RPMI8226 (cell line): Measurements from ENCODE around the gene LRRK2.
"Not testable (repeated sequence)": the region's sequence is repeated elsewhere in the genome, so short reads cannot be mapped to it uniquely, and the experiment has no call there.

Source experiments
- DNase-seq: peaks from one replicate; pipeline ENCODE4 v3.0.0-alpha.2; 2015

LRRK2 gene

DNA sequence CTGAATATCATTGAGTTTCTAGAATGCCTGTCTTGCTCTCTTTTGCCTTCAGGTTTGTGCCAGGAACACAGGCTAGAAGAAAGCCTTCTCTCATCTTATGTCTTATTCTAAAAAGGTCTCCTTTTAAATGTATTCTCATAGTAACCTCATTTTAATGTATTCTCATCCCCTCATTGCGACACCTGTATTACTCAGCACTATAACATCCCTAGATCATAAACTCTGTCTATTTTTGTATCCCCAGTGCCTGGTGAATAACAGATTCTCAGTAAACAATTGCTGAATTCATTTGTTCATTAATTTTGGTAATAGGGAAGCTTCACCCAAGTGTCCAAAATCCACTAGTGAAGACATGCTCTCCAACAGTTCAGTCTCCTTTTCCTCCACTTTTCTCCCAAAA is 8.8 kb upstream of the LRRK2 start:
- no peak for DNase-seq

DNA sequence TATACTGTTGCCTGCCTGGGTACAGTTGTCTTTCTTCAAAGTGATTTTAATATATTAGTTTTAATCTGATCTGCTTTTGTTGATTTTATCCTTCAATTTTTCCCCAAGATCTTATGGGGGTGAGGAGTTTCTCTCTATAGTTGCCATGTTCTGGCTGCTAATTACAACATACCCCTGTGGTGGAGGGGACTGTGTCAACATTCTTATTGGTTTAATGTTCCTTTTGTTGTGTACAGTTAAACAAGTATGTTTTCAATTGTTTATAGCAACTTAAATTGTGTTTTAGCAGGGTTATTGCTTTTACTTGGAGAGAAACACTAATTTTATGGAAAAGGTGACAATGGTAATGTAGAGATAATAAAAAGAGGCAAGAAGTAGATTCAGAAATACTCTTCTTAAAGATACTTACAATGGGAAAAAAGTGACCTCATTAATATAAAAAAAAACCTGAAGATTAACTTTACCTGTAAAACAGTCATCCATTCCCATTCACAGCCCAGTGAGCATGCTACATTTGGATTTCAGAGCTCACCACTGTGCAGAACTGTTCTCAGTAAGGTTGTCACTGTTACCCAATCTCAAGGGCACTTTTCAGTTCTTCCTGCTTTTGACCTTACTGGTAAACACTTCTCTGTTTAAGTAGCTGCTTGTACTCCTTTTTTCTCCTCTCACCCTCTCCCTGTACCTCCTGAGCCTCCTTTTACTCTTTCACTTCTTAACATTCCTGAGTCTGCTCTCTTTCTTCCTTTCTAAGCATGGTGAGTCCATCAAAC is 8.1 kb upstream of the LRRK2 start:
- DNase-seq = no peak

DNA sequence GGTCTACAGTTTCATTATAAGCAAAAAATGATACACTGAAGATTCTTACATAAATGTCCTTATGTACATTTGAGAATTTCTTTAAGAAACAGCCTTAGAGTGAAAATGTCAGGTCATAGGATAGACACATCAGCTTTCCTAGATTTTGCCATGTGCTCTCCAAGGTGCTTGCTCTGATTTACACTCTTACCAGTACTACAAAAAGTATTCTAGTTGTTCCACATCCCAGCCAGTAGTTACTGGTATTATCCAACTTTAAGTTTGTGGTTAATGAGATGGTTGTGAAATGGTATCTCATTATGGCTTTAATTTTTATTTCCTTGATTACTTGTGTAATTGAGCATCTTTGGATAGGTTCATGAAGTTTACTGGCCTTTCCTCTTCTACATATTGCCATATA is 5.0 kb upstream of the LRRK2 start:
- DNase-seq = no peak

DNA sequence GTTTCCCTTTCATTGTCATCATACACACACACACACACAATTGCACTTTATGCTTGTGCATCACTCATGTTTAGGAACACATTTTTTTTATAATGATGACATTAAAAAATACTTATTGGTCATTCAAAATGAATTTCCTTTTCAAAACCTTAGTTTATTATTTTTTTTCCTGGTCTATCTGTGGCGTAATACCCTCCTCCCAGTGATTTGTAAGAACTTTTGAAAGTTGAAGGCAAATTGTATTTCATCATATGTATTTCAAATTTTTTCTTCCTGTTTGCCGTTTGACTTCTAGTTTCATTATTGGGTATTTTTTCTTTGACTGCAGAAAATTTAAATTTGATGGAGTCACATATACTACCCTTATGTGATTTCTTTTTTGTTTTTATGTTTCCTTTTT is 2.5 kb upstream of the LRRK2 start:
- DNase-seq = no peak

DNA sequence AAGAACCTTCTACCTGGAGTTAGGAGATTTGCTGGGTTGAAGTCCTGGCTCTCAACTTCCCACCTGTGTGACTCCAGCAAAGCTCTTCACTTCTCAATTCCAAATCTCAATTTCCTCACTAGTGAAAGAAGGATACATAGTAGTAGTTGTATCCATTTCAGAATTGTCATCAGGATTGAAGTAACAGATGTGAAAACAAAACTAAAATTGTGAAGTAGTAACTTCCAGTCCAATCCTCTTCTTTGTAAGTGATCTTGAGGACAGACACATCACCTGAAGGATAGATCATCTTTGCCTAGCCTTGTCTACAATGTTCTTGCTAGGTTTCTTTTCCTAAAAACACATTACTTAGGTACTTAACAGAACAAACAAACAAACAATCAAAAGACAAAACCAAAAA is 1.2 kb upstream of the LRRK2 start:
- no peak for DNase-seq

DNA sequence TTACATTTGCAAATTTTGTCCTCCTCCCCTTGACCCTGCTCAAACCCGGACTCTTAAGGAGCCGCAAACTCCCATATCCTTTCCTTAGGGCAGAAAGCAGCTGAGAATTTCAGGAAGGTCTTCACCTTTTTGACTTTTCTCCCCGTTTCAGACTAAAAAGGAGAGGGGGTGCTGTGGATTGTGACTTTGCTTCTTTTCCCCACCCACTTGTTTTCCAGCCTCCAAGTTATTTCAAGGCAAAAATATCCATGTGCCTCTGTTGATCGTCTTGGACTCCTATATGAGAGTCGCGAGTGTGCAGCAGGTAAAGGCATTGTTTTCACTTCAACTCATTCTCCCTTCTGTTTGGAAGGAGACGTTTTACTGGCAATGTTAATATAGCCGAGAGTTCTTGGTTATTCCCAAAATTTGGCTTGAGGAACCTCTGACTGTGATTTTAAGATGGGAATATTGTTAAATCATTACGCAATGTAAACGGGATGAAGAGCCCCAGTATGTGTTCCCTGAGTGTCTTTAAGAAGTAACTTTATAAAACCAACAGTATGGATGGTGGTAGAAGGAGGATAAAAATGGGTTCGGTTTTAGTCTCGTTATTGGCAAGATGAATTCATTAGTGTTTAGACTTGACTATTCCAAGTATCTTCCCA is 663 bp downstream of the LRRK2 start:
- no peak for DNase-seq

DNA sequence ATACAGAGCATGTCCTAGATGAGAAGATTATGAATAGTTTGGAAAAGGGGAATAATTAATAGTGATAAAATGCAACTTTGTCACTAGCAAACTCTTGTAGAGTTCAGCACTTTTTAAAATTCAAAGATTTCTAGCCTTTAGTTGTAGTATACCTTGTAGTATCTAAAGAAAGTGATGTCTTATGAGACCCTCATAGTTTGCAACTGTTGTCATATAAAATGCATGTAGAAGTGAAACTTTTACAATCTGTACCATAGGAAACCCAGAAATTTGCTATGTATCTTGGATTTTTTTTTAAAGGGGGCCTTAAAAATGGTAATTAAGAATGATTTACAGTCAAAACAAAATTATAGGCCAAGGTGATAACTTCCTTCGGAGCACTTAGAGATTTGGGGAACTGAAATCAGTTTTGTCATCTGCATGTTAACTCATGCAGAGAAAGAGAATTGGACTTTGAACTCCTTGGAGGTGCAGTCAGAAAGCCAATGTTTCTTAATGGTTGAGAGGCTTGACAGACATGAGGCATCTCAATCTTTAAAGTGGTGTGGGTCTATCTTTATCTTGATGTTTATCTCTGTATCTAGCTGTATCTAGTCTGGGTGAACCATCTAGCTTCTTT is 1.3 kb downstream of the LRRK2 start:
- peak; percentile 7 for DNase-seq

DNA sequence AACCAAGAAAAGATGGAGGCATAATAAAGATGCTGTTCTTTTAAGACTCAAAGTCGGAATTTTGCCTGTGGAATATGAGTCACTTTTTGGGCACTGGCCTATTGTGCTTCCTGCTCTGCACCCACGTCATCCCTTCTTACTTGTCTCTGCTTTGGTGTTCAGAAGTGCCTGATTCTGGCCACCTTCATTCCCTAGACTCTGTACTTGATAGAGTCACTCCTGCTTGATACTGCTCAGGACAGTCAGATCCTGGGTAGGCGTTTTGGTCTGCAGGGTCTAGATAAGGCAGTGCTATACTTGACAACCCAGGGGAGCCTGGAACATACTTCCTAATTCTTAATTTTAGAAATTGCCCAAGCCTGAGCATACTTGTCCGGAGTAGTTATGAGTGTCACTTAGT is 1.9 kb downstream of the LRRK2 start:
- DNase-seq = no peak

DNA sequence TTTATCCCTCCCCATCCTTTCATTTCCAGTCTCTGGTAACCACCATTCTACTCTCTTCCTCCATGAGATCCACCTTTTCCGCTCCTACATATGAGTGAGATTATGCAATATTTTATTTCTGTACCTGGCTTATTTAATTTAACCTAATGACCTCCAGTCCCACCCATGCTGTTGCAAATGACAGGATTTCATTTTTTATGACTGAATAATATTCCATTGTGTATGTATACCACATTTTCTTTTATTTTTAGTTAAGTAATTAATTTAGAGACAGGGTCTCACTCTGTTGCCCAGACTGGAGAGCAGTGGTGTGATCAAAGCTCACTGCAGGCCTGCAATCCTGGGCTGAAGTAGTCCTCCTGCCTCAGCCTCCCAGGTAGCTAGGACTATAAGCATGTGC is 2.6 kb downstream of the LRRK2 start:
- DNase-seq = no peak

DNA sequence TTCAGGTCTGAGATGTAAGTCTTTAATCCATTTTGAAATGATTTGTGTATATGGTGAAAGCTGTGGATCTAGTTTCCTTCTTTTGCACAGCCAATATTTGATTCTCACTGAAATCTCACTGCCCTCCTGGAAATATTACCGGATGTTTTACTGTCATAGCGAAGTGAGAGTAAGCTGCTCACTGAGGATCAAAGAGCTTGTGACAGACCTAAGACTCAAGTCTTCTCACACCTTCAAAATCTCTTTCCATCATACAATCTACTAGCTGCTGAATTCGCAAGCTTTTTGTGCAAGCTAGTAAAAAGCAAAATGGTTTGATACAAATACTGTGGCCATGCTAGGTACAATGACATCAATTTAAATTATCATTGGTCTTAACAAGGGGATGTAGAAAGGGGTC is 3.9 kb downstream of the LRRK2 start:
- no peak for DNase-seq

DNA sequence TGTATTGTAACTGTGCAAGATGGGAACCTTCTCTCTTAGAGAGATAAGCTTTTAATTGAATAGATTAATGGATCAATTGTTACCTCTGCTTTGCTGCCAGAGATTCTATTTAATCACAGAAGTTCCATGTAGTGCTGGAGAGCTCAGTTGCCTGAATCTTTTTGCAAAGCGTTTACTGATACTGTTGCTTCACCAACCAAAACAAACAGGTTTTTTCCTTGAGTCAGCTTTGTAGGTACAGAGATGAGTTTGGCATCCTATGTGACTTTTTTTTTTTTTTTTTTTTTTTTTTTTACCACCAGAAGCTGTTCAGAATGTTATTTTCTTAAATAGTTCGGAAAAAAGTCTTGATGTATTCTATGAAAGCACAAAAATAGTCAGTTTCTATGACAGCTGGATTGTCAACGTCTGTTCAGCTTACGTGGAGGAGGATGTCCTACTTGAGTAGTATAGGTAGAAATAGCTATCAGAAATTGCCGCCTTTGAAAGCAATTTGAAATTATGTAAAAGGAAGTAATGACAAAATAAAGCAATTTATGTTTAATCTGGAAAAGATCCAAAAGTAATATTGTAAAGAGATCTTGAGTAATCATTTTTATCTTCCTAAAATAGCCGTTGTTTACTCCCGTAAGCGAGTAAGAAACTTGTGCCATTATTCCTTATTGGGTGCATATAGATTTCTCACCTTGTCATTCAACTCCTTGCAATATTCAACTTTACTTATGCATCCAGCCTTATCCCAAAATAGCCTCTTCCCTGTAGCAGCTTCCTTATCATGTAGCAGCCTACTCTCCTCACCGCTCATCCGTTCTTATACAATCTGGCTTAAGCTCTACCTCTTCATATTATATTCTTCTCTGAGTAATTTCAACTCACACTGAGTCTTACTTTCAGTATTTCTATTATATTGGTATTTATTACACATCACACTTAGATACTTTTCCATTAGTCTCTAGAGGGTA is 5.2 kb downstream of the LRRK2 start:
- no peak for DNase-seq

DNA sequence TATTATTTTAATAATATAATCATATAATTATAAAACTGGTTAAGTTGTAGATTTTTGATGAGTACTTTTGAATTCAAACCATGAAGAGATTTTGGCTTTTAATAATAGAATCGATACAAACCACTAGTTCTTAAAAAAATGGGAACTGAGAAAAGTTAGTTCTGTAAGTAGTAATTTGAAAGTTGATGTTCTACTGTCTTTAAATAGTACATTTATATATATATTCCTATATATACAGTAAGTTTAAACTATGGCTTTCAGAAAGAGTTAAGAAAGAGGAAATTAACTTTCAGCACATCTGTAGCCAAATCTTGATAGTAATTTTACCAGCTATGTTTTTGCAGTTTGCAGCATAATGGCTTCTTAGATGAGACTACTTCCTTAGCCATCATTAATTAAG is 7.8 kb downstream of the LRRK2 start:
- DNase-seq = no peak

DNA sequence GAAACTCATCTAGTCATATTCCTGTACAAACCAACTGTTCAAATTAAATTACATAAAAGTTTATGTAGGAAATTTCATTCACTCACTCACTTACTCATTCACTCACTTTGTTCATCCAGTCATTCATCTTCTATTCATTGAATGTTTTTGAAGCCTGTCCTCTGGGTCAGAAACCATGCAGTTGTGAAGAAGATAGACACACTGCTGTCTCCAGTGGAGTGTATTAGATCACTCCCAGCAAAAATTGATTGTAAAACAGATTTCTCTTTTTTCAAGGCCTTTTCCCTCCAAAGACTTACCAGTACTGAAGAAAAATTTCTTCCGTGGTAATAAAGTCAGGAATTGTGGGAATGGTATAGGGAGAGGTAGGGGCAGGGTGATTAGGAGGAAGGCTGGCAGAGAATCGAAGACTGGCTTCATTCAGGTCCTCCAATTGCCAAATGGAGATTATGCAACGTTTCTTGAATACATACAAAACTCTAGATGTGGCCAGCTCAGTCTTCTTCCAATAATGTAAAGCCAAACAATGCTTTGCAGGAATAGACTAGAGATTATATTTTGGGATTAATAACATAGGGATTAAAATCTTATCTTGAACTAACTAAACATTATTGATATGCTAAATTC is 9.1 kb downstream of the LRRK2 start:
- no peak for DNase-seq

DNA sequence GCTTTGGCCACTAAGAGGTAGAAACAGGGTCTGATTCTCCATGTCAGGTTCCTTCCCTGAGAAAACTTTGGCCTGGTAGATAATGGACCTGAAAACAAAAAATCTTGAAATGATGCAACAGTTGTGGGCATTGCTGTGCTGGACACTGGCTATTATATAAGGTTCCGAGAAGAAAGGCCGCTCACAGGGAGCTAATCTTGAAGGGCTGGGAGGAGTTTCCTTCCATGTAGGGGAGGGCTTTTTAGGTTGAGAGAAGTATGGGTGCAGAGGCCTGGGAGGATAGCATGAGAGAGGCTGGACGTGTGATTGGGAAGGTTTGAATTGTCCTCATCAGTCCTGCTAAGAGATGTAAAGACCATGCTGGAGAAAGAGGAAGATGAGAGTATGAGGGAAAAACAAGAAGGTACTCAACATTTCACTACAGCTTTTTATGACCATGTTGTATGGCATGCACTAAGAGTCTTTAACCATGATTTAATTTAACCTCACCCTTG is 11.6 kb downstream of the LRRK2 start:
- no peak for DNase-seq

DNA sequence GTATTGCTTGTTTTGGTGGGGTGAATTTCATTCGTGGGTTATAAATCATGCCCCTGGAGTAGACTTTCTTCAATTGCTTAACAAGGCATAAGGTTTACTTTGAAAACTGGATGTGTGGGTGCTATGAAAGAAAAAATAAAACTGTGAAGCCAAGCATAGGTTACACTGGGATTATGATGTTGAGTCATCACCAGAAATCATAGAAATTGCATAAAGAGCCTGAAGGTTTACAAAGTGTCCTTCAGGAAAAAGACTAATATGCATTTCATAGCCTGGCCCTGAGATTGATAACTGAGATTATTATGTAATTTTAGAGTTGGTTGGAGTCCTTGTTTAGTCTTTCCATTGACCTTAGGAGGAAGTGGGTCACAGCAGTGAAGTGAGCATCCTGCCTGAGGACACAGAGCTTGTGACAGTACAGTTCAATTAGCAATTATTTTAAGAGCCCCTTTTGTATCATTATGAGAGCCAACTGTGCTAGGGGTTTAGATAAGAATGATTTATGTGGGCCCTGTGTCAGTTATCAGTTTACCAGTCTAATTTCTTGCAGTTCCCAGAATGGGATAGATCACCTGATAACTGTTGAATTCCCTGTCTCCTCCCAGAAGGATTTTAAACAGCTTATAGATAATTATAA is 13.6 kb downstream of the LRRK2 start:
- no peak for DNase-seq

DNA sequence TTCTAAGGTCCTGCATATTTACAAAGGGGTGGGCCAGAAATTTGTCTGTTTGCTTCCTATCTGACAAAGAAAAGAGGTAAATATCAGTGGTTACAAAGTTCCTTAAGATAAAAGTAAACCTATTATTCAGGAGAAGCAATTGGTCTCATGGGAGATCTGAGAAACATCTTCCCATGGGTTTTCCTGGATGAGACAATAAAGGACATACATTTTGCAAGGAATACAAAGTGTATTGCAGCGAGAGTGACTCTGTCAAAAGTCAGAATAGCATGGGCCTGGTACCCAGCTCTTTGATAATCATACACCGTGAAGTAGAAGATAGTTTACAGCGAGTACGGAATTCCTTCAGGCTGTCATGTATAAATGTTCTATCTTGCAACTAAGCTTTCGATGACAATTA is 14.2 kb downstream of the LRRK2 start:
- no peak for DNase-seq

DNA sequence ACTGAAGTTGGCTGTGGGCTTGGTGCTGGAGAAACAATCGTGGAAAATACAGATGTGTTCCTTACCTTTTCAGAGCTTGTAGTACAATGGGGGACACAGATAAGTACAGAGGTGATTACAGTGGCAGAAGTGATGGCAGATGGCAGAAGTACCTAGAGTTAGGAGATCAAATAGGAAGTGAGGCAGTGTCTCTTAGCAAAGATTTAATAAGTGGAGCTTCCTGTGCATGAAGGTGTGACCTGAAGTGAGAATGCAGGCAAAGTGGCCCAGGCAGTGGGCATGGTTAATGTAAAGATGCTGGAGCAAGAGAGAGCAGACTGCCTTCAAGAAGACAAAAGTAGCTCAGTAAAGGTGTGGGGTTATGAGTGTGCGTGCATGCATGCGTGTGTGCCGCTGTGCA is 16.0 kb downstream of the LRRK2 start:
- no peak for DNase-seq

DNA sequence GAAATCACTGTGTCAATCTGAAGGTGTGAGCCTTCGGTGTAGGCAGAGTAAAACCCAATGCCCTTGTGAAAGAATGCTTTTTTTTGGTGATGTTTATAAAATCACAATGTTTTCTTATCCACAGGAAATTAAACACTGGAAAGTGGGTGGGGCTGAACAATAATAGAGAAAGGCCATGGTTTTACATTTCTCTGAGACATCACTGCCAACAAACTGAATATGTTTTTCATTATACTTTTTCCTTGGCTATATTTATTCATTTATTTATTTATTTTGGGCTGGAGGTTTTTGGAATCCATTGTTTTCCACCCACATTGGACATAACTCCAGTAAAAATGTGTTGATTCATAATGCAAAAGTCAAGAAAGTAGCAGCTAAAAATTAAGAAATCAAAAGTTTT is 16.9 kb downstream of the LRRK2 start:
- no peak for DNase-seq

DNA sequence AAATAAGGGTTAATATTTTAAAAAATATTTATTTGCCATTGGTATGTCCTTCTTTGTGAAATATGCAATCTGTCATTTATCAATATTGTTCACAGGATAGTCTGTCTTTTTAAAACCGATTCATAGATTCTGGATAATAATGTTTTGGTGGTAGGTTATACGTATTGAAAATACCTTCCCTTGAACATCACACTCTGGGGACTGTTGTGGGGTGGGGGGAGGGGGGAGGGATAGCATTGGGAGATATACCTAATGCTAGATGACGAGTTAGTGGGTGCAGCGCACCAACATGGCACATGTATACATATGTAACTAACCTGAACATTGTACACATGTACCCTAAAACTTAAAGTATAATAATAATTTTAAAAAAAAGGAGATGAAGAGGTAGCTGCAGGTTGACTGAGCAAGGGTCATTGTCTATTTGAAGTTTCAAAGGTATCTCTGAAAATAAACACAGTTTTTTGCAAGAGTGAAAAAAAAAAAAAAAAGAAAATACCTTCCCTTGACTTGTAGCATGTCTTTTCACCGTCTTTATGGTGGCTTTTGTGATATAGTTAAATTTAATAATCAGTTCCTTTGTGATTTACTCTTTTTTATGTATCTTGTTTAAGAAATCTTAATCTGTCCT is 19.8 kb downstream of the LRRK2 start:
- not testable (repeated sequence) for DNase-seq

DNA sequence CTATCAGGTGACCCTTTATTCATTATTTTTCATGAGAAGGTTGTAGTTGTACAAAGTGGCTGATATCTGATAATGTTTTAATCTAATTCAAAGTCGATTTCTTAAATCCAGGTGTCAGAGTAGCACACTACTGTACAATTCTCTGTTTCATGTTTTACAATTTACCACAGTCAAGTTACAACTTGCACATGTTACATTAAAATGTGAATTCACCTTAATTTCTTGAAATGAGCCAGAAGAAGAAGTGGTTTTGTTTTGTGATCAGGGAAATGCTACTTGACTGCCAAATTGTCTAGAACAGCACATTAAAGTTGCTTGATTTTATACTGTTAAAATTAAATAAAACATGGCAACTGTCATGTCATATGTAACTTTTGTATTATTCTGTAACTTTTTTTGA is 23.2 kb downstream of the LRRK2 start:
- DNase-seq = no peak

DNA sequence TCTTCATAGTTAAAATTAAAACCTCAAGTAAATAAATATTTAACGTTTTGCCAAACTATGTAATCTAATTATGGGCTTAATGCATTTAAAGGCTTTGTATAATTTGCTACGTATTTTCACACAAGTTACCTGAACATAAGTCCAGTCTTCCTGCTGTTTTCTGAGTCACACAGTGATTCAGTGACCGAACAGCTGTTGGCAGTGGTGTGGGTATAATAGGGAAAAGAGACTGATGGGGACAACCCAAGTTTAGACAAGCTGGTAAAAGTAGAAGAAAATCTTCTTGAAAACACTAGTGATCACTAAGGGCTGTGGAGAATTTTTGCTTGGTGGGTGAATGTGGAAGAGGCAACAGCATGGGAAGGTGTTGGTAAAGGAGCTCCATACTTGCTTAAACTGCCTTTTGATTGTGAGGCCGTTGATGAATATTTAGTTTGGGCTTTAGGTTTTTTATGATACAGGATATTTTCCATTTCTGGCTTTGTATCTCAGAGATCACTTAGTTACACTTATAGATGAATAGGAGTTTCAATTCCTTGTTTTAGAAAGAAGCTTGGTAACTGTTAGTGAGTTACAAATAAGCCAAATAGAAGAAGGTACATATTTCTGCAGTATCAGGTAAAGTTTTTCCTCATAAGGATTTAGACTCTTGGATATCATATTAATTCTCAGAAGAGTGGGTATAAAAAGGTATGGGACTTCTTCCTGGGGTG is 23.9 kb downstream of the LRRK2 start:
- DNase-seq = no peak
